BJ (cell line): ENCODE results near the gene UGGT2. TPM values are rescaled to one million over a fixed set of nuclear protein-coding genes. Genes with fewer than 3 reads are reported as not detected.
"Not testable (repeated sequence)": the region's sequence is repeated elsewhere in the genome, so short reads cannot be mapped to it uniquely, and the experiment has no call there.

ENCODE experiments used
- CTCF ChIA-PET: fragments of 350-600 bp; formaldehyde crosslinking; extraction: SDS; loops from one replicate; lab custom pipeline; 2021; ENCODE audit warnings: antibody characterized with exemption, inconsistent platforms; lab: Yijun Ruan, JAX
- POLR2A ChIA-PET: fragments of 300-600 bp; sonication (Branson Sonifier 250); formaldehyde crosslinking; extraction: SDS; loops from one replicate; lab custom pipeline; 2021; ENCODE audit warnings: antibody characterized with exemption; lab: Charles Lee
- DNase-seq: peaks from one replicate; pipeline ENCODE4 v3.0.0-alpha.2; 2011; ENCODE audit warnings: low read depth
- H3K27me3 ChIP-seq: 2 replicates; pipeline ENCODE4 v1.6.0; 2011; ENCODE audit warnings: low read length; ENCODE audit not compliant: control insufficient read depth, insufficient read depth
- H3K36me3 ChIP-seq: 2 replicates; pipeline ENCODE4 v1.5.1; 2011; ENCODE audit warnings: low read length; ENCODE audit not compliant: control insufficient read depth, insufficient read depth
- H3K4me3 ChIP-seq: 2 replicates; pipeline ENCODE4 v1.5.1; 2011; ENCODE audit warnings: low read depth, mild to moderate bottlenecking, control low read depth, low read length
- polyA plus RNA-seq: library from polyadenylated mRNA; depleted of rRNA; stranded (reverse); fragments of >200 nt; gene quantifications from 2 replicates; pipeline ENCODE4 v1.2.3, GENCODE V29; 2011
- TF ChIP-seq, protein P1 (sequence below): IDR thresholded peaks from 2 replicates; pipeline ENCODE4 v1.5.1; 2011; ENCODE audit warnings: low read depth, mild to moderate bottlenecking, control low read depth, inconsistent platforms, low read length, moderate library complexity; ENCODE audit not compliant: insufficient read depth

UGGT2 gene
- polyA plus RNA-seq, 1 experiment = 20.2 TPM

- Histone ChIP-seq H3K36me3 (peaks cover 4% of the 10 kb centered on the region), H3K27me3 (no peaks in the 10 kb centered on the region), H3K4me3 (no peak overlapping the region)
- TF ChIP-seq, protein P1, sequence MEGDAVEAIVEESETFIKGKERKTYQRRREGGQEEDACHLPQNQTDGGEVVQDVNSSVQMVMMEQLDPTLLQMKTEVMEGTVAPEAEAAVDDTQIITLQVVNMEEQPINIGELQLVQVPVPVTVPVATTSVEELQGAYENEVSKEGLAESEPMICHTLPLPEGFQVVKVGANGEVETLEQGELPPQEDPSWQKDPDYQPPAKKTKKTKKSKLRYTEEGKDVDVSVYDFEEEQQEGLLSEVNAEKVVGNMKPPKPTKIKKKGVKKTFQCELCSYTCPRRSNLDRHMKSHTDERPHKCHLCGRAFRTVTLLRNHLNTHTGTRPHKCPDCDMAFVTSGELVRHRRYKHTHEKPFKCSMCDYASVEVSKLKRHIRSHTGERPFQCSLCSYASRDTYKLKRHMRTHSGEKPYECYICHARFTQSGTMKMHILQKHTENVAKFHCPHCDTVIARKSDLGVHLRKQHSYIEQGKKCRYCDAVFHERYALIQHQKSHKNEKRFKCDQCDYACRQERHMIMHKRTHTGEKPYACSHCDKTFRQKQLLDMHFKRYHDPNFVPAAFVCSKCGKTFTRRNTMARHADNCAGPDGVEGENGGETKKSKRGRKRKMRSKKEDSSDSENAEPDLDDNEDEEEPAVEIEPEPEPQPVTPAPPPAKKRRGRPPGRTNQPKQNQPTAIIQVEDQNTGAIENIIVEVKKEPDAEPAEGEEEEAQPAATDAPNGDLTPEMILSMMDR = no peak
- DNase-seq = no peak
- ChIA-PET CTCF (no interaction called here), POLR2A (interaction anchor here (0.7 kb wide), 1 partner anchor 89 kb away, joined by 3 read pairs; no protein-coding TSS in a partner anchor)
Observed at GRCh38 chr13:95797016-95797415, 256.2 kb downstream of the UGGT2 start.

- TF ChIP-seq, protein P1 = no peak
- H3K4me3 ChIP-seq = no peak overlapping the region
- POLR2A ChIA-PET = no interaction called here
- H3K36me3 ChIP-seq = peaks cover 5% of the 10 kb centered on the region
- CTCF ChIA-PET = no interaction called here
- no peaks in the 10 kb centered on the region for H3K27me3 ChIP-seq
- DNase-seq = no peak
Observed at GRCh38 chr13:95793781-95794180, 259.4 kb downstream of the UGGT2 start.

- DNase-seq = no peak
- ChIA-PET CTCF (no interaction called here), POLR2A (no interaction called here)
Observed at GRCh38 chr13:95793018-95793555, 260.1 kb downstream of the UGGT2 start.

DNA sequence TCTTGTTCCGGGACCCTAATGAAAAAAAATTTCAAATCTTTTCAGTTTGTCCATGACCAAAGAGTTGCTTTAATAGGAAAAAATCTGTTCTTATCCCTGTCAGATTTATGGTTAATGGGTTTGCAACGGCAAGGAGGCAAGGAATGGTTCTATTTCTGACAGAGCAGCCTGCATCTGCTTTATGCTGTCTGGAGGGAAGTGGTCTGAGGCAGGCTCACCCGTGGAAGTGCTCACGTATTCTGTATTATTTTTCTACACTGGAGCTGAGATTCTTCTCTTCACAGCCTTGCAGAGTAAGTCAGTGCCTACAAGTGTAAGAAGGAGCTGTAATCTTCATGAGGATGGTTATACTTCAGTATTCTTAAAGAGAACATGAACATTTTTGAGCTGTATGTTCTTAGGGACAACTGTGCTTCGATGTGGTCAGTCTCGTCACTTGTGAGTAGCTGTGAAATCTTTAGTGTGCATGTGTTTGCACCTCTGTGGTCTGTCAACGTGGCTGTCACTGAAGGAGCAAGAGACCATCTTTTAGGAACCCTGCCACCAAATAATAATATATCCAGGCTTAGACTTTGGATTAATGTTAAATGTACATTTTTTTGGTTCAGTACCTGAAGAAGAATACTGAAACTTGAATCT is 262.0 kb downstream of the UGGT2 start:
- DNase-seq = no peak
- peaks cover 4% of the 10 kb centered on the region for H3K36me3 ChIP-seq
- TF ChIP-seq, protein P1 = no peak
- ChIA-PET POLR2A (no interaction called here), CTCF (no interaction called here)
- no peaks in the 10 kb centered on the region for H3K27me3 ChIP-seq
- no peak overlapping the region for H3K4me3 ChIP-seq

More at GRCh38 chr13:95793018-95793555, 260.1 kb downstream of the UGGT2 start:
- H3K4me3 ChIP-seq = no peak overlapping the region
- TF ChIP-seq, protein P1 = no peak
- no peaks in the 10 kb centered on the region for H3K27me3 ChIP-seq
- peaks cover 5% of the 10 kb centered on the region for H3K36me3 ChIP-seq

- H3K36me3 ChIP-seq, H3K27me3 ChIP-seq, H3K4me3 ChIP-seq, DNase-seq, POLR2A ChIA-PET: not testable (repeated sequence)
- CTCF ChIA-PET = interaction anchor here (1.3 to 2.2 kb wide), 3 partner anchors 11 to 165 kb away, joined by 3 to 4 read pairs (median 4); no protein-coding TSS in a partner anchor
Observed at GRCh38 chr13:95789315-95789714, 263.9 kb downstream of the UGGT2 start.
